HEK293 (cell line): ENCODE data around the gene PYCR2.

ENCODE experiments used
- CTCF ChIA-PET: fragments of 350-600 bp; formaldehyde crosslinking; extraction: SDS; loops from one replicate; lab custom pipeline; 2021; ENCODE audit warnings: antibody characterized with exemption; lab: Yijun Ruan, JAX
- POLR2A ChIA-PET: fragments of 300-600 bp; formaldehyde crosslinking; extraction: SDS; loops from one replicate; lab custom pipeline; 2020; ENCODE audit warnings: antibody characterized with exemption, inconsistent platforms; lab: Yijun Ruan, JAX
- H3K27ac ChIP-seq: fragments of 200-500 bp; sonication (Bioruptor generic); 2 replicates; pipeline ENCODE4 v1.5.1; 2014; ENCODE audit warnings: low read depth, low read length, control low read depth, inconsistent platforms; ENCODE audit errors: extremely low read depth
- H3K36me3 ChIP-seq, 2 experiments: fragments of 200-500 bp in 1 of 2; sonication (Bioruptor generic) in 1 of 2; 1 replicate in 1 of 2; 2 replicates in 1 of 2; pipeline ENCODE4 v1.5.1; 2014 to 2017; ENCODE audit warnings: inconsistent platforms in 2 of 2, low read length in 2 of 2; ENCODE audit not compliant: control insufficient read depth in 2 of 2, insufficient read depth in 1 of 2
- H3K4me1 ChIP-seq: fragments of 200-500 bp; sonication (Bioruptor generic); 2 replicates; pipeline ENCODE4 v1.5.1; 2014; ENCODE audit warnings: mild to moderate bottlenecking, low read length, inconsistent platforms; ENCODE audit not compliant: control insufficient read depth, insufficient read depth
- H3K4me3 ChIP-seq: 2 replicates; pipeline ENCODE4 v1.5.1; 2011; ENCODE audit warnings: low read depth, mild to moderate bottlenecking, control low read depth, low read length, moderate library complexity
- H3K9me3 ChIP-seq: fragments of 200-500 bp; sonication (Bioruptor generic); 2 replicates; pipeline ENCODE4 v1.5.1; 2014; ENCODE audit warnings: low read depth, low read length, inconsistent platforms; ENCODE audit not compliant: control insufficient read depth, insufficient read depth
- ATF2 ChIP-seq: fragments of 450-650 bp; formaldehyde crosslinking; IDR thresholded peaks from 2 replicates; pipeline ENCODE4 v1.5.1; 2016; ENCODE audit warnings: missing biosample characterization, missing genetic modification characterization, low read depth
- BCL11A ChIP-seq: fragments of 450-650 bp; formaldehyde crosslinking; IDR thresholded peaks from 2 replicates; pipeline ENCODE4 v1.5.1; 2016; ENCODE audit warnings: low read depth, missing biosample characterization, missing genetic modification characterization
- EGR2 ChIP-seq: fragments of 450-650 bp; formaldehyde crosslinking; IDR thresholded peaks from 2 replicates; pipeline ENCODE4 v1.5.1; 2016; ENCODE audit warnings: low read depth, missing biosample characterization, missing genetic modification characterization
- GFI1B ChIP-seq: fragments of 450-650 bp; formaldehyde crosslinking; IDR thresholded peaks from 2 replicates; pipeline ENCODE4 v1.5.1; 2016; ENCODE audit warnings: missing biosample characterization, missing genetic modification characterization
- IKZF3 ChIP-seq: fragments of 450-650 bp; IDR thresholded peaks from 2 replicates; pipeline ENCODE4 v1.5.0; 2018; ENCODE audit warnings: missing biosample characterization, mild to moderate bottlenecking, missing genetic modification characterization, moderate library complexity
- KLF7 ChIP-seq: fragments of 450-650 bp; formaldehyde crosslinking; IDR thresholded peaks from 2 replicates; pipeline ENCODE4 v1.5.1; 2016; ENCODE audit warnings: missing biosample characterization, missing genetic modification characterization, borderline replicate concordance
- OSR2 ChIP-seq: fragments of 450-650 bp; formaldehyde crosslinking; IDR thresholded peaks from 2 replicates; pipeline ENCODE4 v1.5.1; 2016; ENCODE audit warnings: missing biosample characterization, missing genetic modification characterization
- PRDM4 ChIP-seq: fragments of 450-650 bp; formaldehyde crosslinking; IDR thresholded peaks from 2 replicates; pipeline ENCODE4 v1.5.1; 2017; ENCODE audit warnings: missing biosample characterization, missing genetic modification characterization
- PRDM6 ChIP-seq: fragments of 450-650 bp; formaldehyde crosslinking; IDR thresholded peaks from 2 replicates; pipeline ENCODE4 v1.5.1; 2017; ENCODE audit warnings: missing biosample characterization, missing genetic modification characterization
- RBAK ChIP-seq: fragments of 450-650 bp; formaldehyde crosslinking; IDR thresholded peaks from 2 replicates; pipeline ENCODE4 v1.5.1; 2016; ENCODE audit warnings: missing biosample characterization, missing genetic modification characterization
- SALL2 ChIP-seq: fragments of 450-650 bp; formaldehyde crosslinking; IDR thresholded peaks from 2 replicates; pipeline ENCODE4 v1.5.0; 2017; ENCODE audit warnings: missing biosample characterization, mild to moderate bottlenecking, missing genetic modification characterization, borderline replicate concordance
- SP7 ChIP-seq: fragments of 450-650 bp; formaldehyde crosslinking; IDR thresholded peaks from 2 replicates; pipeline ENCODE4 v1.5.1; 2016; ENCODE audit warnings: missing biosample characterization, missing genetic modification characterization
- TRIM28 ChIP-seq: IDR thresholded peaks from 2 replicates; pipeline ENCODE4 v1.6.1; 2011; ENCODE audit warnings: low read length, control low read depth, borderline replicate concordance
- ZBTB7A ChIP-seq: fragments of 450-650 bp; formaldehyde crosslinking; IDR thresholded peaks from 2 replicates; pipeline ENCODE4 v1.5.1; 2016; ENCODE audit warnings: low read depth, missing biosample characterization, missing genetic modification characterization
- ZFP37 ChIP-seq: fragments of 450-650 bp; formaldehyde crosslinking; IDR thresholded peaks from 2 replicates; pipeline ENCODE4 v1.5.1; 2016; ENCODE audit warnings: missing biosample characterization, missing genetic modification characterization
- ZFP69B ChIP-seq: fragments of 450-650 bp; formaldehyde crosslinking; IDR thresholded peaks from 2 replicates; pipeline ENCODE4 v1.5.1; 2016; ENCODE audit warnings: missing biosample characterization, missing genetic modification characterization
- ZNF10 ChIP-seq: fragments of 450-650 bp; formaldehyde crosslinking; IDR thresholded peaks from 2 replicates; pipeline ENCODE4 v1.5.1; 2017; ENCODE audit warnings: missing biosample characterization, missing genetic modification characterization
- ZNF140 ChIP-seq: fragments of 450-650 bp; formaldehyde crosslinking; IDR thresholded peaks from 2 replicates; pipeline ENCODE4 v1.5.1; 2016; ENCODE audit warnings: missing biosample characterization, missing genetic modification characterization
- ZNF174 ChIP-seq: fragments of 450-650 bp; formaldehyde crosslinking; IDR thresholded peaks from 2 replicates; pipeline ENCODE4 v1.5.0; 2017; ENCODE audit warnings: missing biosample characterization, mild to moderate bottlenecking, missing genetic modification characterization
- ZNF175 ChIP-seq: fragments of 450-650 bp; formaldehyde crosslinking; IDR thresholded peaks from 2 replicates; pipeline ENCODE4 v1.5.1; 2016; ENCODE audit warnings: missing biosample characterization, missing genetic modification characterization
- ZNF18 ChIP-seq: fragments of 450-650 bp; formaldehyde crosslinking; IDR thresholded peaks from 2 replicates; pipeline ENCODE4 v1.5.1; 2016; ENCODE audit warnings: missing biosample characterization, missing genetic modification characterization
- ZNF19 ChIP-seq: fragments of 450-650 bp; formaldehyde crosslinking; IDR thresholded peaks from 2 replicates; pipeline ENCODE4; 2016; ENCODE audit warnings: missing biosample characterization, missing genetic modification characterization, low read depth
- ZNF394 ChIP-seq: fragments of 450-650 bp; formaldehyde crosslinking; IDR thresholded peaks from 2 replicates; pipeline ENCODE4 v1.5.1; 2016; ENCODE audit warnings: missing biosample characterization, missing genetic modification characterization, mild to moderate bottlenecking, moderate library complexity, borderline replicate concordance
- ZNF549 ChIP-seq: fragments of 450-650 bp; IDR thresholded peaks from 2 replicates; pipeline ENCODE4 v1.5.1; 2018; ENCODE audit warnings: missing biosample characterization, missing genetic modification characterization, mild to moderate bottlenecking, inconsistent platforms, moderate library complexity
- ZNF580 ChIP-seq: fragments of 450-650 bp; formaldehyde crosslinking; IDR thresholded peaks from 2 replicates; pipeline ENCODE4 v1.5.1; 2016; ENCODE audit warnings: missing biosample characterization, missing genetic modification characterization
- ZNF600 ChIP-seq: fragments of 450-650 bp; formaldehyde crosslinking; IDR thresholded peaks from 2 replicates; pipeline ENCODE4 v1.5.1; 2016; ENCODE audit warnings: missing biosample characterization, missing genetic modification characterization
- ZNF645 ChIP-seq: fragments of 450-650 bp; formaldehyde crosslinking; IDR thresholded peaks from 2 replicates; pipeline ENCODE4; 2016; ENCODE audit warnings: missing biosample characterization, missing genetic modification characterization
- ZNF777 ChIP-seq: fragments of 450-650 bp; formaldehyde crosslinking; IDR thresholded peaks from 2 replicates; pipeline ENCODE4 v1.5.1; 2017; ENCODE audit warnings: missing biosample characterization, missing genetic modification characterization, borderline replicate concordance

Gene PYCR2

GRCh38 chr1:225923692-225924555, at the start of gene PYCR2:
PYCR2 (minus strand) TSS chr1:225924250; CDS start chr1:225924110, 140 bp downstream.
- ChIA-PET POLR2A (interaction anchor here (0.6 to 3.1 kb wide), 43 partner anchors 8 to 568 kb away, joined by 3 to 32 read pairs (median 4); partner anchors contain the start of genes H3-3A, LBR, LEFTY1 and LEFTY2), CTCF (interaction anchor here (0.6 to 1.5 kb wide), 12 partner anchors 12 to 617 kb away, joined by 3 to 7 read pairs (median 4); no protein-coding TSS in a partner anchor)
- H3K4me1 ChIP-seq: peaks cover 11% of the 10 kb centered on the region; the same call in 1 of the 2 replicates
- peak within 1 kb of the TSS; percentile 88 for H3K27ac ChIP-seq
- H3K9me3 ChIP-seq: no peaks in the 10 kb centered on the region
- H3K4me3 ChIP-seq: peak within 1 kb of the TSS; percentile 80
- H3K36me3 ChIP-seq: peaks cover 19 to 39% of the 10 kb centered on the region in 2 experiments
- TF ChIP-seq ZNF580 (tag by site-specific recombination) (peak; percentile 88), GFI1B (tag by site-specific recombination) (no peak; the same call in 1 of the 2 replicates), OSR2 (peak; percentile 60), PRDM6 (tag by site-specific recombination) (no peak), ZNF19 (tag by site-specific recombination) (no peak), ZNF549 (tag by site-specific recombination) (no peak), ZNF777 (no peak), IKZF3 (tag by site-specific recombination) (peak; percentile 43; the same call in 1 of the 2 replicates), ZNF174 (tag by site-specific recombination) (no peak), EGR2 (tag by site-specific recombination) (peak; percentile 94), ZBTB7A (peak; percentile 9), ZNF10 (peak; percentile 54; the same call in 1 of the 2 replicates), SP7 (peak; percentile 89; the same call in 1 of the 2 replicates), ZNF394 (tag by site-specific recombination) (peak; percentile 37; the same call in 1 of the 2 replicates), KLF7 (tag by site-specific recombination) (no peak; the same call in 1 of the 2 replicates), ZNF175 (tag by site-specific recombination) (no peak), ZNF18 (tag by site-specific recombination) (no peak; the same call in 1 of the 2 replicates), BCL11A (no peak), PRDM4 (no peak), ATF2 (tag by site-specific recombination) (no peak), ZFP37 (tag by site-specific recombination) (peak; percentile 99), TRIM28 (peak; percentile 20; the same call in 1 of the 2 replicates), ZNF140 (tag by site-specific recombination) (no peak), ZNF600 (tag by site-specific recombination) (no peak; the same call in 1 of the 2 replicates), ZFP69B (tag by site-specific recombination) (peak; percentile 80), ZNF645 (tag by site-specific recombination) (no peak), RBAK (no peak), SALL2 (tag by site-specific recombination) (no peak)
